PC-9 (cell line): ENCODE data around the gene DYRK3.

Source experiments
- EZH2 ChIP-seq: fragments of 200-600 bp; sonication (generic); IDR thresholded peaks from 2 replicates; pipeline ENCODE4 v1.8.0; 2017; ENCODE audit warnings: antibody characterized with exemption, low read depth
- TF ChIP-seq, protein P1 (sequence below): fragments of 200-600 bp; sonication (generic); conservative IDR thresholded peaks from 2 replicates; pipeline ENCODE4 v1.6.1; 2017; ENCODE audit warnings: mixed run types, antibody characterized with exemption, mild to moderate bottlenecking, moderate library complexity

GRCh38 chr1:206685334-206685768 lies 50.0 kb downstream of the DYRK3 start:
- TF ChIP-seq, protein P1, sequence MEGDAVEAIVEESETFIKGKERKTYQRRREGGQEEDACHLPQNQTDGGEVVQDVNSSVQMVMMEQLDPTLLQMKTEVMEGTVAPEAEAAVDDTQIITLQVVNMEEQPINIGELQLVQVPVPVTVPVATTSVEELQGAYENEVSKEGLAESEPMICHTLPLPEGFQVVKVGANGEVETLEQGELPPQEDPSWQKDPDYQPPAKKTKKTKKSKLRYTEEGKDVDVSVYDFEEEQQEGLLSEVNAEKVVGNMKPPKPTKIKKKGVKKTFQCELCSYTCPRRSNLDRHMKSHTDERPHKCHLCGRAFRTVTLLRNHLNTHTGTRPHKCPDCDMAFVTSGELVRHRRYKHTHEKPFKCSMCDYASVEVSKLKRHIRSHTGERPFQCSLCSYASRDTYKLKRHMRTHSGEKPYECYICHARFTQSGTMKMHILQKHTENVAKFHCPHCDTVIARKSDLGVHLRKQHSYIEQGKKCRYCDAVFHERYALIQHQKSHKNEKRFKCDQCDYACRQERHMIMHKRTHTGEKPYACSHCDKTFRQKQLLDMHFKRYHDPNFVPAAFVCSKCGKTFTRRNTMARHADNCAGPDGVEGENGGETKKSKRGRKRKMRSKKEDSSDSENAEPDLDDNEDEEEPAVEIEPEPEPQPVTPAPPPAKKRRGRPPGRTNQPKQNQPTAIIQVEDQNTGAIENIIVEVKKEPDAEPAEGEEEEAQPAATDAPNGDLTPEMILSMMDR, result no peak
- TF ChIP-seq EZH2, result no peak
